ENCODE measurements around the gene SPATS2L.

SPATS2L gene

DNA sequence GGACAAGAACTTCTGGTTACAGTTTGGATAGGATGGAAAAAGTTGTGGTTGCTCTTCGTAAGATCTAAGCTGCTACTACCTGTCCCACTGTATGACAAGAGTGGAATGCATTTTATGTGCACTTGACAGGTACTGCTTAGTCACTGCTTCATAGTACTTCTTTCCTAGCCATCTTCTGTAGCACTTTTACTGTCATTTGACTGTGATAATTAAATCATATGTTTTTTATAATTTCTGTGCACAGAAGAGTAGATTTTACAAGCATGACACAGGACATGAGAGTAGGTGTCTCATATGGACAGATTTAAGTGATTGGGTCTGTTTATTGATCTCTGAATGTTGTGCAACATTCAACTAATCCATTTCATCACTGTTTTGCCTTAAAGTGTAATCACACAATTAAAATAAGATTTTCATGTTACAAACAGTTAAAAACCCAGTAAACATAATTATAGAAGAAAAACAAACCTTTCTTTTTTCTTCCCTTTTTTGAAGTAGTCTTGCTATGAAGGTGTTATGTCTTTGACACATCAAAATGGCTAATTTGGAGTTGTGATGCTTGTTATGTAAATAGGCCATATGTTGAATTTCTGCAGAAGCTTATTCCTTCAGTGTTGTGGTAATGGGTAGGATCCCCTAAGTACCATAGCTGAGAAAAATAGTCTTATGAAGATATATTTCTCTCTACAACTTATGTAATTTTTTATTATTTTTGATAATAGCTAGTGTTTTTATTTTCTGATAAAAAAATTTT lies 3.0 kb downstream of the SPATS2L start (continued):
- TF ChIP-seq, protein P1, sequence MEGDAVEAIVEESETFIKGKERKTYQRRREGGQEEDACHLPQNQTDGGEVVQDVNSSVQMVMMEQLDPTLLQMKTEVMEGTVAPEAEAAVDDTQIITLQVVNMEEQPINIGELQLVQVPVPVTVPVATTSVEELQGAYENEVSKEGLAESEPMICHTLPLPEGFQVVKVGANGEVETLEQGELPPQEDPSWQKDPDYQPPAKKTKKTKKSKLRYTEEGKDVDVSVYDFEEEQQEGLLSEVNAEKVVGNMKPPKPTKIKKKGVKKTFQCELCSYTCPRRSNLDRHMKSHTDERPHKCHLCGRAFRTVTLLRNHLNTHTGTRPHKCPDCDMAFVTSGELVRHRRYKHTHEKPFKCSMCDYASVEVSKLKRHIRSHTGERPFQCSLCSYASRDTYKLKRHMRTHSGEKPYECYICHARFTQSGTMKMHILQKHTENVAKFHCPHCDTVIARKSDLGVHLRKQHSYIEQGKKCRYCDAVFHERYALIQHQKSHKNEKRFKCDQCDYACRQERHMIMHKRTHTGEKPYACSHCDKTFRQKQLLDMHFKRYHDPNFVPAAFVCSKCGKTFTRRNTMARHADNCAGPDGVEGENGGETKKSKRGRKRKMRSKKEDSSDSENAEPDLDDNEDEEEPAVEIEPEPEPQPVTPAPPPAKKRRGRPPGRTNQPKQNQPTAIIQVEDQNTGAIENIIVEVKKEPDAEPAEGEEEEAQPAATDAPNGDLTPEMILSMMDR (tag by site-specific recombination; IDR thresholded peaks at IDR 0.05) = no peak
- TF ChIP-seq ZNF133 (tag by site-specific recombination; IDR thresholded peaks at IDR 0.05) = no peak
- TF ChIP-seq KLF7 (tag by site-specific recombination; IDR thresholded peaks at IDR 0.05; ENCODE audit: borderline replicate concordance) = no peak
- TF ChIP-seq ZNF169 (tag by site-specific recombination; IDR thresholded peaks at IDR 0.05) = no peak
- TF ChIP-seq ZNF560 (tag by site-specific recombination; IDR thresholded peaks at IDR 0.05; ENCODE audit: borderline replicate concordance) = no peak
- TF ChIP-seq, protein P2, sequence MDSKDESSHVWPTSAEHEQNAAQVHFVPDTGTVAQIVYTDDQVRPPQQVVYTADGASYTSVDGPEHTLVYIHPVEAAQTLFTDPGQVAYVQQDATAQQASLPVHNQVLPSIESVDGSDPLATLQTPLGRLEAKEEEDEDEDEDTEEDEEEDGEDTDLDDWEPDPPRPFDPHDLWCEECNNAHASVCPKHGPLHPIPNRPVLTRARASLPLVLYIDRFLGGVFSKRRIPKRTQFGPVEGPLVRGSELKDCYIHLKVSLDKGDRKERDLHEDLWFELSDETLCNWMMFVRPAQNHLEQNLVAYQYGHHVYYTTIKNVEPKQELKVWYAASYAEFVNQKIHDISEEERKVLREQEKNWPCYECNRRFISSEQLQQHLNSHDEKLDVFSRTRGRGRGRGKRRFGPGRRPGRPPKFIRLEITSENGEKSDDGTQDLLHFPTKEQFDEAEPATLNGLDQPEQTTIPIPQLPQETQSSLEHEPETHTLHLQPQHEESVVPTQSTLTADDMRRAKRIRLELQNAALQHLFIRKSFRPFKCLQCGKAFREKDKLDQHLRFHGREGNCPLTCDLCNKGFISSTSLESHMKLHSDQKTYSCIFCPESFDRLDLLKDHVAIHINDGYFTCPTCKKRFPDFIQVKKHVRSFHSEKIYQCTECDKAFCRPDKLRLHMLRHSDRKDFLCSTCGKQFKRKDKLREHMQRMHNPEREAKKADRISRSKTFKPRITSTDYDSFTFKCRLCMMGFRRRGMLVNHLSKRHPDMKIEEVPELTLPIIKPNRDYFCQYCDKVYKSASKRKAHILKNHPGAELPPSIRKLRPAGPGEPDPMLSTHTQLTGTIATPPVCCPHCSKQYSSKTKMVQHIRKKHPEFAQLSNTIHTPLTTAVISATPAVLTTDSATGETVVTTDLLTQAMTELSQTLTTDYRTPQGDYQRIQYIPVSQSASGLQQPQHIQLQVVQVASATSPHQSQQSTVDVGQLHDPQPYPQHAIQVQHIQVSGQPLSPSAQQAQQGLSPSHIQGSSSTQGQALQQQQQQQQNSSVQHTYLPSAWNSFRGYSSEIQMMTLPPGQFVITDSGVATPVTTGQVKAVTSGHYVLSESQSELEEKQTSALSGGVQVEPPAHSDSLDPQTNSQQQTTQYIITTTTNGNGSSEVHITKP (tag by site-specific recombination; IDR thresholded peaks at IDR 0.05) = no peak
- TF ChIP-seq GLI2 (tag by site-specific recombination; IDR thresholded peaks at IDR 0.05; ENCODE audit: borderline replicate concordance, low read depth) = no peak
- TF ChIP-seq, protein P3, sequence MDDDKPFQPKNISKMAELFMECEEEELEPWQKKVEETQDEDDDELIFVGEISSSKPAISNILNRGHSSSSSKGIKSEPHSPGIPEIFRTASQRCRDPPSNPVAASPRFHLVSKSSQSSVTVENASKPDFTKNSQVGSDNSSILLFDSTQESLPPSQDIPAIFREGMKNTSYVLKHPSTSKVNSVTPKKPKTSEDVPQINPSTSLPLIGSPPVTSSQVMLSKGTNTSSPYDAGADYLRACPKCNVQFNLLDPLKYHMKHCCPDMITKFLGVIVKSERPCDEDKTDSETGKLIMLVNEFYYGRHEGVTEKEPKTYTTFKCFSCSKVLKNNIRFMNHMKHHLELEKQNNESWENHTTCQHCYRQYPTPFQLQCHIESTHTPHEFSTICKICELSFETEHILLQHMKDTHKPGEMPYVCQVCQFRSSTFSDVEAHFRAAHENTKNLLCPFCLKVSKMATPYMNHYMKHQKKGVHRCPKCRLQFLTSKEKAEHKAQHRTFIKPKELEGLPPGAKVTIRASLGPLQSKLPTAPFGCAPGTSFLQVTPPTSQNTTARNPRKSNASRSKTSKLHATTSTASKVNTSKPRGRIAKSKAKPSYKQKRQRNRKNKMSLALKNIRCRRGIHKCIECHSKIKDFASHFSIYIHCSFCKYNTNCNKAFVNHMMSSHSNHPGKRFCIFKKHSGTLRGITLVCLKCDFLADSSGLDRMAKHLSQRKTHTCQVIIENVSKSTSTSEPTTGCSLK (tag by site-specific recombination; IDR thresholded peaks at IDR 0.05) = no peak
- TF ChIP-seq MEIS1 (CRISPR knock-in tag; IDR thresholded peaks at IDR 0.05; ENCODE audit: borderline replicate concordance) = no peak
- no peak for TF ChIP-seq ZNF292 (tag by site-specific recombination; IDR thresholded peaks at IDR 0.05; ENCODE audit: borderline replicate concordance, low read depth)

DNA sequence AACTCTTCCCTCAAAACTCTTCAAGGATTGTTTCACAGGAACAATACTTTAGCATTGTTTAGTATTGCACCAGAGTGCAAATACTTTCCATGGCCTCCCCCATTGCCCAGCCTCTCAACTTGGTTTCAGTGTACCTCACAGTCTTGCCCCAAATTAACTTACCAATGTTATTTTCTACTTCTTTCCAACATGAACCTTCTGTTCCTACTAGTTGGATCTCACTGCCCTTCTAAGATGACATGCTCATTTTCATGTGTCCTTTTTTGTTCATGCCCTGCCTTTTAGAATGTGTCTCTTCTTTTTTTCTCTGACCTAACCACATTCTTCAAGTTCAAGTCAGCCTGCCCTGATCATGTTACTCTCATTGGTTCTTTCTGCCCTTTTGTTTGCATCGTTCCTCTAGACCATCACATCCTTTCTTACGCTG lies 4.1 kb downstream of the SPATS2L start:
- Histone ChIP-seq H3K27ac (ENCODE audit: extremely low read depth, low read depth, low read length) (no peak overlapping the region), H3K9me3 (ENCODE audit: control insufficient read depth, insufficient read depth, low read depth, low read length) (no peaks in the 10 kb centered on the region), H3K36me3 (ENCODE audit: control insufficient read depth in 2 of 2, insufficient read depth in 1 of 2, low read length in 2 of 2) (no peaks in the 10 kb centered on the region), H3K4me3 (ENCODE audit: low read depth, low read length) (no peak overlapping the region), H3K4me1 (ENCODE audit: control insufficient read depth, insufficient read depth, low read length) (peaks cover 17% of the 10 kb centered on the region)
- ChIA-PET CTCF (no interaction called here), POLR2A (no interaction called here)
- TF ChIP-seq YY1 (tag by site-specific recombination; IDR thresholded peaks at IDR 0.05) = no peak
- TF ChIP-seq, protein P4, sequence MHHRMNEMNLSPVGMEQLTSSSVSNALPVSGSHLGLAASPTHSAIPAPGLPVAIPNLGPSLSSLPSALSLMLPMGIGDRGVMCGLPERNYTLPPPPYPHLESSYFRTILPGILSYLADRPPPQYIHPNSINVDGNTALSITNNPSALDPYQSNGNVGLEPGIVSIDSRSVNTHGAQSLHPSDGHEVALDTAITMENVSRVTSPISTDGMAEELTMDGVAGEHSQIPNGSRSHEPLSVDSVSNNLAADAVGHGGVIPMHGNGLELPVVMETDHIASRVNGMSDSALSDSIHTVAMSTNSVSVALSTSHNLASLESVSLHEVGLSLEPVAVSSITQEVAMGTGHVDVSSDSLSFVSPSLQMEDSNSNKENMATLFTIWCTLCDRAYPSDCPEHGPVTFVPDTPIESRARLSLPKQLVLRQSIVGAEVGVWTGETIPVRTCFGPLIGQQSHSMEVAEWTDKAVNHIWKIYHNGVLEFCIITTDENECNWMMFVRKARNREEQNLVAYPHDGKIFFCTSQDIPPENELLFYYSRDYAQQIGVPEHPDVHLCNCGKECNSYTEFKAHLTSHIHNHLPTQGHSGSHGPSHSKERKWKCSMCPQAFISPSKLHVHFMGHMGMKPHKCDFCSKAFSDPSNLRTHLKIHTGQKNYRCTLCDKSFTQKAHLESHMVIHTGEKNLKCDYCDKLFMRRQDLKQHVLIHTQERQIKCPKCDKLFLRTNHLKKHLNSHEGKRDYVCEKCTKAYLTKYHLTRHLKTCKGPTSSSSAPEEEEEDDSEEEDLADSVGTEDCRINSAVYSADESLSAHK (tag by site-specific recombination; IDR thresholded peaks at IDR 0.05) = no peak
- TF ChIP-seq MYNN (tag by site-specific recombination; IDR thresholded peaks at IDR 0.05; ENCODE audit: borderline replicate concordance) = no peak
- TF ChIP-seq ZNF10 (tag by site-specific recombination; IDR thresholded peaks at IDR 0.05) = no peak
- no peak for TF ChIP-seq ZNF302 (tag by site-specific recombination; IDR thresholded peaks at IDR 0.05; ENCODE audit: low read depth)
- TF ChIP-seq ZNF16 (tag by site-specific recombination; IDR thresholded peaks at IDR 0.05; ENCODE audit: low read depth) = no peak
- 0 out of 2 replicates have a peak, but pooled peaks have one; percentile 2 for TF ChIP-seq PRDM1 (tag by site-specific recombination; IDR thresholded peaks at IDR 0.05)

Measured in HEK293 (cell line).